ENCODE measurements around the gene MNAT1. TPM values are rescaled to one million over a fixed set of nuclear protein-coding genes. Genes with fewer than 3 reads are reported as not detected.

Gene MNAT1
- polyA plus RNA-seq, 2 of the 4 experiments (the other 2 are of a cell fraction), result 42.7 to 78.1 TPM

- no peak for TF ChIP-seq BCL3 (IDR thresholded peaks at IDR 0.05)
These were observed 21.0 kb upstream of the MNAT1 start (continued) for GRCh38 chr14:60713513-60713912.

DNA sequence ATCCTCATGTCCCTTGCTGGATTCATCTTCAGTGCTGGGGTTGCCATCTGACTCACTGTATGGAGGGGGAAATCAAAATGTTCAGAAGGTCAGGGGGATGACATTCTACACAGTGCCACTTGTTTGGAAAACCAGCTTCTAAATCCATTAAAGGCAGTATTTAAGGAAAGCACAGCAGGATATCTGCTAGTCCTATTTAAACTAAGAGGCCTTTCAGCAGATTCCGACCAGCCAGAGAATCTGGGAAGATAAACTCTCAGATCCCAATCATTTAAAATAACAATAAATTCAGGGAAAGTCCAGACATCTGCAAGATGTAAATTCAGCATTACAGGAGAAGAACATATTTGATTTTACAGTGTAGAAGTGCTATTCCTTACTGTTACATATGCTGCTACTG, 14.2 kb upstream of the MNAT1 start:
- no peak for TF ChIP-seq CEBPB (IDR thresholded peaks at IDR 0.05)
- TF ChIP-seq RAD21 (conservative IDR thresholded peaks at IDR 0.05 in 1 of 2, IDR thresholded peaks at IDR 0.05 in 1 of 2), result no peak
- TF ChIP-seq SMC3 (IDR thresholded peaks at IDR 0.05), result no peak
- no peak for TF ChIP-seq RNF2 (IDR thresholded peaks at IDR 0.05; ENCODE audit: borderline replicate concordance, low read depth)
- no peak for TF ChIP-seq HOXB5 (CRISPR knock-in tag; IDR thresholded peaks at IDR 0.05)
- TF ChIP-seq SREBF2 (IDR thresholded peaks at IDR 0.05), result no peak
- no peak for TF ChIP-seq RCOR1 (IDR thresholded peaks at IDR 0.05; ENCODE audit: low read depth, low read length)
- TF ChIP-seq HMGXB4 (CRISPR knock-in tag; IDR thresholded peaks at IDR 0.05; ENCODE audit: borderline replicate concordance), result no peak
- FAIRE-seq, result no peak
- Histone ChIP-seq H3K9me3 (no peaks in the 10 kb centered on the region), H3K27ac (no peak overlapping the region), H3K4me2 (no peak overlapping the region), H3K4me1 (peaks cover 3% of the 10 kb centered on the region; the same call in 1 of the 3 replicates), H3K4me3 (no peak overlapping the region)
- ChIA-PET CTCF (interaction anchor here (1.0 to 1.4 kb wide), 2 partner anchors 13 to 32 kb away, joined by 3 to 4 read pairs; no protein-coding TSS in a partner anchor), POLR2A (no interaction called here)
- DNase-seq (ENCODE audit: low read depth in 1 of 2, low spot score in 1 of 2), result no peak
- 83% methylated on average over 1 of the region's 1 CpG for WGBS (ENCODE audit: missing lambda C conversion rate)
- no peak for ATAC-seq

DNA sequence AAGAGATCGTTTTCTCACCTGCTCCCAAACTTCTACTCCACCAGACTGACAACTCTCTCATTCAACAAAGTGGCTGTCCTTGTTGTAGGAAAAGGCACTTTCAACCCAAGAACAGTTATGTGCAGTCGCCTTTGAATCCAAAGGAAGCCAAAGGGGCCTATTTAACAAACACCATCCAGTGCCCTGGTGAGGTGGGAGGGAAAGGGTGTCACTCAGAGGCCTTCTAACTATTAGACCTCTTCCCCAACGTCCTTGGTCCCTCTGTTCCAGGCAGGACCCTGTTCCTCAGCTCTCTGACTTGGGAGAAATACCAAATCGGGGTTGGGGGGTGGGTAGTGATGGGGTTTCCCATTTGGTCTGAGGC, 13.6 kb upstream of the MNAT1 start:
- Histone ChIP-seq H3K4me2 (no peak overlapping the region), H3K9me3 (no peaks in the 10 kb centered on the region), H3K4me3 (no peak overlapping the region), H3K4me1 (peaks cover 3% of the 10 kb centered on the region; the same call in 1 of the 3 replicates), H3K27ac (no peak overlapping the region)
- 69% methylated on average over 4 of the region's 4 CpGs for WGBS (ENCODE audit: missing lambda C conversion rate)
- POLR2A ChIA-PET, result no interaction called here
- no peak for FAIRE-seq
- no peak for DNase-seq (ENCODE audit: low read depth in 1 of 2, low spot score in 1 of 2)
- CTCF ChIA-PET, result interaction anchor here (0.6 to 1.4 kb wide), 5 partner anchors 12 to 531 kb away, joined by 3 to 4 read pairs (median 3); no protein-coding TSS in a partner anchor
- no peak for ATAC-seq
- TF ChIP-seq, protein P1, sequence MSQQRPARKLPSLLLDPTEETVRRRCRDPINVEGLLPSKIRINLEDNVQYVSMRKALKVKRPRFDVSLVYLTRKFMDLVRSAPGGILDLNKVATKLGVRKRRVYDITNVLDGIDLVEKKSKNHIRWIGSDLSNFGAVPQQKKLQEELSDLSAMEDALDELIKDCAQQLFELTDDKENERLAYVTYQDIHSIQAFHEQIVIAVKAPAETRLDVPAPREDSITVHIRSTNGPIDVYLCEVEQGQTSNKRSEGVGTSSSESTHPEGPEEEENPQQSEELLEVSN (IDR thresholded peaks at IDR 0.05; ENCODE audit: borderline replicate concordance, low read depth), result no peak
- TF ChIP-seq, protein P2, sequence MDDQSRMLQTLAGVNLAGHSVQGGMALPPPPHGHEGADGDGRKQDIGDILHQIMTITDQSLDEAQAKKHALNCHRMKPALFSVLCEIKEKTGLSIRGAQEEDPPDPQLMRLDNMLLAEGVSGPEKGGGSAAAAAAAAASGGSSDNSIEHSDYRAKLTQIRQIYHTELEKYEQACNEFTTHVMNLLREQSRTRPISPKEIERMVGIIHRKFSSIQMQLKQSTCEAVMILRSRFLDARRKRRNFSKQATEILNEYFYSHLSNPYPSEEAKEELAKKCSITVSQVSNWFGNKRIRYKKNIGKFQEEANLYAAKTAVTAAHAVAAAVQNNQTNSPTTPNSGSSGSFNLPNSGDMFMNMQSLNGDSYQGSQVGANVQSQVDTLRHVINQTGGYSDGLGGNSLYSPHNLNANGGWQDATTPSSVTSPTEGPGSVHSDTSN (IDR thresholded peaks at IDR 0.05), result no peak
- TF ChIP-seq CBX2 (IDR thresholded peaks at IDR 0.05; ENCODE audit: borderline replicate concordance, low read depth) (no peak), POLR2AphosphoS2 (conservative IDR thresholded peaks at IDR 0.05; ENCODE audit: low read length) (no peak), USF2 (IDR thresholded peaks at IDR 0.05) (no peak), BCL3 (IDR thresholded peaks at IDR 0.05) (no peak), MAFK (IDR thresholded peaks at IDR 0.05; ENCODE audit: partially characterized antibody) (no peak), ZSCAN20 (CRISPR knock-in tag; IDR thresholded peaks at IDR 0.05) (no peak), JUNB (IDR thresholded peaks at IDR 0.05) (no peak), EHMT2 (IDR thresholded peaks at IDR 0.05; ENCODE audit: low read depth) (no peak), CTCF (IDR thresholded peaks at IDR 0.05) (no peak)
- TF ChIP-seq, protein P3, sequence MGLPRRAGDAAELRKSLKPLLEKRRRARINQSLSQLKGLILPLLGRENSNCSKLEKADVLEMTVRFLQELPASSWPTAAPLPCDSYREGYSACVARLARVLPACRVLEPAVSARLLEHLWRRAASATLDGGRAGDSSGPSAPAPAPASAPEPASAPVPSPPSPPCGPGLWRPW (IDR thresholded peaks at IDR 0.05), result no peak
- TF ChIP-seq, protein P4, sequence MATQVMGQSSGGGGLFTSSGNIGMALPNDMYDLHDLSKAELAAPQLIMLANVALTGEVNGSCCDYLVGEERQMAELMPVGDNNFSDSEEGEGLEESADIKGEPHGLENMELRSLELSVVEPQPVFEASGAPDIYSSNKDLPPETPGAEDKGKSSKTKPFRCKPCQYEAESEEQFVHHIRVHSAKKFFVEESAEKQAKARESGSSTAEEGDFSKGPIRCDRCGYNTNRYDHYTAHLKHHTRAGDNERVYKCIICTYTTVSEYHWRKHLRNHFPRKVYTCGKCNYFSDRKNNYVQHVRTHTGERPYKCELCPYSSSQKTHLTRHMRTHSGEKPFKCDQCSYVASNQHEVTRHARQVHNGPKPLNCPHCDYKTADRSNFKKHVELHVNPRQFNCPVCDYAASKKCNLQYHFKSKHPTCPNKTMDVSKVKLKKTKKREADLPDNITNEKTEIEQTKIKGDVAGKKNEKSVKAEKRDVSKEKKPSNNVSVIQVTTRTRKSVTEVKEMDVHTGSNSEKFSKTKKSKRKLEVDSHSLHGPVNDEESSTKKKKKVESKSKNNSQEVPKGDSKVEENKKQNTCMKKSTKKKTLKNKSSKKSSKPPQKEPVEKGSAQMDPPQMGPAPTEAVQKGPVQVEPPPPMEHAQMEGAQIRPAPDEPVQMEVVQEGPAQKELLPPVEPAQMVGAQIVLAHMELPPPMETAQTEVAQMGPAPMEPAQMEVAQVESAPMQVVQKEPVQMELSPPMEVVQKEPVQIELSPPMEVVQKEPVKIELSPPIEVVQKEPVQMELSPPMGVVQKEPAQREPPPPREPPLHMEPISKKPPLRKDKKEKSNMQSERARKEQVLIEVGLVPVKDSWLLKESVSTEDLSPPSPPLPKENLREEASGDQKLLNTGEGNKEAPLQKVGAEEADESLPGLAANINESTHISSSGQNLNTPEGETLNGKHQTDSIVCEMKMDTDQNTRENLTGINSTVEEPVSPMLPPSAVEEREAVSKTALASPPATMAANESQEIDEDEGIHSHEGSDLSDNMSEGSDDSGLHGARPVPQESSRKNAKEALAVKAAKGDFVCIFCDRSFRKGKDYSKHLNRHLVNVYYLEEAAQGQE (IDR thresholded peaks at IDR 0.05), result no peak

Data from A549 (cell line).